GM21529 (cell line): Measurements from ENCODE around the gene ABLIM1.
A peak's percentile ranks its signal among the peaks of the same experiment; 100 is the strongest.

ENCODE experiments used
- ATAC-seq: cut with Tn5 transposase; IDR thresholded peaks from one replicate; pipeline ENCODE4 v1.9.1; 2021; ENCODE audit not compliant: unreplicated experiment

The ABLIM1 gene

GRCh38 chr10:114397651-114398145 lies 260.4 kb downstream of the ABLIM1 start:
- ATAC-seq: no peak

GRCh38 chr10:114396464-114396863 lies 261.6 kb downstream of the ABLIM1 start:
- no peak for ATAC-seq

GRCh38 chr10:114395366-114396022 lies 262.6 kb downstream of the ABLIM1 start:
- peak; percentile 39 for ATAC-seq

GRCh38 chr10:114394531-114394930 lies 263.5 kb downstream of the ABLIM1 start:
- ATAC-seq: no peak

- no peak for ATAC-seq
Observed at GRCh38 chr10:114393886-114394285, 264.2 kb downstream of the ABLIM1 start.

GRCh38 chr10:114393482-114393881 lies 264.6 kb downstream of the ABLIM1 start:
- no peak for ATAC-seq

GRCh38 chr10:114392112-114392835 lies 265.8 kb downstream of the ABLIM1 start:
- no peak for ATAC-seq

GRCh38 chr10:114391599-114391998 lies 266.5 kb downstream of the ABLIM1 start:
- no peak for ATAC-seq

GRCh38 chr10:114389426-114389825 lies 268.6 kb downstream of the ABLIM1 start:
- ATAC-seq: no peak

- peak; percentile 80 for ATAC-seq
Observed at GRCh38 chr10:114388275-114388674, 269.8 kb downstream of the ABLIM1 start.

- no peak for ATAC-seq
Observed at GRCh38 chr10:114387784-114388183, 270.3 kb downstream of the ABLIM1 start.

GRCh38 chr10:114386452-114386851 lies 271.6 kb downstream of the ABLIM1 start:
- ATAC-seq: no peak

GRCh38 chr10:114385557-114385956 lies 272.5 kb downstream of the ABLIM1 start:
- no peak for ATAC-seq

- ATAC-seq: no peak
Observed at GRCh38 chr10:114384601-114385000, 273.5 kb downstream of the ABLIM1 start.

- no peak for ATAC-seq
Observed at GRCh38 chr10:114384181-114384580, 273.9 kb downstream of the ABLIM1 start.
